ENCODE results near the gene TMEM37.

TMEM37 gene

DNA sequence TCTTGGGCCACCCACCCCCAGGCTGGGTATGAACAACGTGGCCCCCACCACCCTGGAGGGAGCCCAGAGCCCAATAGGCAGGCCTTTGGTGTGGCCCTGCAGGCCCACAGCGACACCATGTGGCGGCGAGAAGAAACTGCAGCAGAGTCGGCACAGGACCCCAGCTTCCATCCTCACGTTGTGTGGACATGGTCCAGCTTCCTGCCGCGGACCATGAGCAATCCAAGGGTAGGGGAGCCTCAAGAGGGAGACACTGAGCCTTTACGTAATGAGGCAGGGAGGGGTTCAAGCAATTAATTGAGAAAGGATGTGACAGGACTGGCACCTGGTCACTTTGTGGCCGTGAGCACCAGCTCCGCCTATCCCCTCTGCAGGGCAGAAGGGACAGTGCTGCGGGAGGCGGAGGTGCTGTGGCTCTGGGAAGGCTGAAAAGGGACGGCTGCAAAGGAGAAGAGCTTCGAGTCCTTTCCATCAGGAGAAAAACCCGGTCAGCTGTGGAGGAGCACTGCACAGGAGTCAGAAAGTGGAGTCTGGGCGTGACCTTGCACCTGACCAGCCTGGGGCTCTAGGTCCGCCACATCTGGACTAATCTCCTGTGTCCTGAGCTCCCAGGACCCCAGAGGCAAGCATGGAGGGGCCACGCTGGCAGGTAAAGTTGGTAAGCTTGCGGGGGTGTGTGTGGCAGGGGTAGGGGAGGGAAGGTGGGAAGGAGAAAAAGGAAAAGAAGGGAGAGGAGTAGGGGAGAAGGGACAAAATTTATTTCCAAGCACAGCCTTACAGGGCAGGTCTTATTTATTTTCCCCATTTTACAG lies 44.9 kb downstream of the TMEM37 start:
- H3K14ac ChIP-seq (ENCODE audit: low read length), result no peak overlapping the region
- no CpG with 5 or more reads among the region's 20 CpGs for WGBS (ENCODE audit: extremely low coverage, insufficient coverage, insufficient read length)

DNA sequence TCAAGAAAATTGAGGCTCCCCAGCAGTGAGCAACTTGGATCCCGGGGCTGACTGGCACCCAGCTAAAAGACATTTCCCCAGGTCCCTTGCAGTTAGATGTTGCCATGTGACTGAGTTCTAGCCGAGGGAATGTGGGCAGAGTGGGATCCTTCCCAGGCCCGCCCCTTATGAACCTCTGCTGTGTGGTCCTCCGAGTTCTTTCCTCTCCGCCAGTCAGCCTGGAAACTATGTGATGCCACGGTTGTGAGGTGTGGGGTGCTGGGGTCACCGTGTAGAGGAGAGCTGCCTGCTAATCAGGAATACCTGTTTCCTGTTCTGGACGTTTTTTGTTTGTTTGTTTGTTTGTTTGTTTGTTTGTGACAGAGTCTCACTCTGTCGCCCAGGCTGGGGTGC lies 45.5 kb downstream of the TMEM37 start:
- H3K4me1 ChIP-seq (ENCODE audit: control insufficient read depth in 1 of 2, insufficient read depth in 2 of 2, low read length in 2 of 2), result peaks cover 4 to 7% of the 10 kb centered on the region in 2 experiments
- DNase-seq, result no peak
- no peak overlapping the region for H2BK5ac ChIP-seq (ENCODE audit: low read depth, low read length, poor library complexity)
- H3K18ac ChIP-seq (ENCODE audit: low read length), result no peak overlapping the region
- H2BK12ac ChIP-seq (ENCODE audit: low read length), result no peak overlapping the region
- no peak overlapping the region for H3K4me2 ChIP-seq (ENCODE audit: low read length)
- no peak overlapping the region for H3K4me3 ChIP-seq (ENCODE audit: low read depth, low read length)
- no peaks in the 10 kb centered on the region for H3K36me3 ChIP-seq (ENCODE audit: control insufficient read depth in 1 of 2, insufficient read depth in 2 of 2, low read length in 2 of 2)
- H3K4ac ChIP-seq (ENCODE audit: low read depth, low read length), result no peak overlapping the region
- no peak overlapping the region for H4K12ac ChIP-seq (ENCODE audit: low read depth, low read length)
- H2BK120ac ChIP-seq (ENCODE audit: insufficient read depth, low read length, poor library complexity), result no peak overlapping the region
- H2AK5ac ChIP-seq (ENCODE audit: low read length), result no peak overlapping the region
- no peak overlapping the region for H2AFZ ChIP-seq (ENCODE audit: insufficient read depth, low read length, poor library complexity)
- H3K14ac ChIP-seq (ENCODE audit: low read length), result no peak overlapping the region
- H3K9me3 ChIP-seq (ENCODE audit: insufficient read depth, low read depth, low read length), result no peaks in the 10 kb centered on the region
- no peak overlapping the region for H4K8ac ChIP-seq (ENCODE audit: low read depth, low read length)
- no peaks in the 10 kb centered on the region for H3K27me3 ChIP-seq (ENCODE audit: insufficient read depth, low read length)
- H3K79me1 ChIP-seq (ENCODE audit: low read length), result no peaks in the 10 kb centered on the region
- WGBS (ENCODE audit: extremely low coverage, insufficient coverage, insufficient read length), result no CpG with 5 or more reads among the region's 9 CpGs
- no peak overlapping the region for H4K91ac ChIP-seq (ENCODE audit: low read depth, low read length)
- no peak overlapping the region for H3K23ac ChIP-seq (ENCODE audit: low read length)
- no peak overlapping the region for H3K9ac ChIP-seq (ENCODE audit: low read length)
- H3K27ac ChIP-seq (ENCODE audit: low read depth, low read length), result no peak overlapping the region
- no peaks in the 10 kb centered on the region for H3K79me2 ChIP-seq (ENCODE audit: control insufficient read depth, insufficient read depth, low read length, poor library complexity)

More for the DNA sequence above, 44.9 kb downstream of the TMEM37 start:
- Histone ChIP-seq H2BK12ac (ENCODE audit: low read length) (no peak overlapping the region), H3K79me1 (ENCODE audit: low read length) (no peaks in the 10 kb centered on the region), H3K27ac (ENCODE audit: low read depth, low read length) (no peak overlapping the region), H3K4me3 (ENCODE audit: low read depth, low read length) (no peak overlapping the region), H3K9me3 (ENCODE audit: insufficient read depth, low read depth, low read length) (no peaks in the 10 kb centered on the region), H4K91ac (ENCODE audit: low read depth, low read length) (no peak overlapping the region), H3K9ac (ENCODE audit: low read length) (no peak overlapping the region), H3K4me1 (ENCODE audit: control insufficient read depth in 1 of 2, insufficient read depth in 2 of 2, low read length in 2 of 2) (peaks cover 0 to 1% of the 10 kb centered on the region in 2 experiments), H3K18ac (ENCODE audit: low read length) (no peak overlapping the region), H3K4ac (ENCODE audit: low read depth, low read length) (no peak overlapping the region), H4K12ac (ENCODE audit: low read depth, low read length) (no peak overlapping the region), H2AK5ac (ENCODE audit: low read length) (no peak overlapping the region), H3K27me3 (ENCODE audit: insufficient read depth, low read length) (no peaks in the 10 kb centered on the region), H2BK120ac (ENCODE audit: insufficient read depth, low read length, poor library complexity) (no peak overlapping the region), H4K8ac (ENCODE audit: low read depth, low read length) (no peak overlapping the region), H3K23ac (ENCODE audit: low read length) (no peak overlapping the region), H3K79me2 (ENCODE audit: control insufficient read depth, insufficient read depth, low read length, poor library complexity) (no peaks in the 10 kb centered on the region), H2AFZ (ENCODE audit: insufficient read depth, low read length, poor library complexity) (no peak overlapping the region), H2BK5ac (ENCODE audit: low read depth, low read length, poor library complexity) (no peak overlapping the region), H3K36me3 (ENCODE audit: control insufficient read depth in 1 of 2, insufficient read depth in 2 of 2, low read length in 2 of 2) (no peaks in the 10 kb centered on the region), H3K4me2 (ENCODE audit: low read length) (no peak overlapping the region)
- DNase-seq, result peak; percentile 33 to 71

DNA sequence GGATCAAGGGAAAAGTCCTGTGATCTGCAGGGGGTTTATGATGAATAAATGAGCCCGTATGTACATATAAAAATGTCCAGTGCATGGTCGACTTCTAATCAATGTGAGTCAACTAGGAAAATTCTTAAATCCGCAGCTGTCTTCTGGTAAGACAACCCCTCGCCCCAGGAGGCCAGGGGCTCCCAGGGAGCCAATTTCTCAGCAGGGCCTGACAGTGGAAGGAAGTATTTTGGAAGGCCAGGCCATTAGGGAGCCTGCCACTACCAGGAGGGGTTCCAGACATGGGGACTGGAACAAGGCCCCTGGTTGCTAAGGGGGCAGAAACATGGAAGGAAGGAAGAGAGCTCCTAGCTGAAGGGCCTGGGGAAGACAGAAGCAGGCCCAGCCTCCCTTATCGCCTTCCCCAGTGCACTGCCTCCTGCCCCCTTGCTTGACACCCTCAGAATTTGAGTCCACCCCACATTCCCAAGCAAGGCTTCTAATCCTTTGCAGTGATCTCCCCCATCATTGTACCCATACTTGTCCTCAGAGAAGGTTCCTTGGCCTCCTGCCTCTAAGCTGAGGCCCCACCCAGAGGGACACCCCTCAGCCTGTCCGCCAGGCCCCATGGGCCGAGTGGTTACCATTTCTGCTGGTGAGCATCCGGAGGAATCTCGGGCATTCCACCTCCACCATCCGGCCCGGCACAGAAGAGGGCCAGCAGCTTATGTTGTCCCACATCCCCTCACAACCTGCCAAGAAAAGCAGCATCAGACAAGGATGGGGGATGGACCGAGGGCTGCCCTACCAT lies 46.7 kb downstream of the TMEM37 start:
- no CpG with 5 or more reads among the region's 12 CpGs for WGBS (ENCODE audit: extremely low coverage, insufficient coverage, insufficient read length)
- H3K4ac ChIP-seq (ENCODE audit: low read depth, low read length), result no peak overlapping the region
- H3K18ac ChIP-seq (ENCODE audit: low read length), result no peak overlapping the region
- no peak overlapping the region for H4K12ac ChIP-seq (ENCODE audit: low read depth, low read length)
- H2BK120ac ChIP-seq (ENCODE audit: insufficient read depth, low read length, poor library complexity), result no peak overlapping the region
- H2AK5ac ChIP-seq (ENCODE audit: low read length), result no peak overlapping the region
- no peak overlapping the region for H2BK12ac ChIP-seq (ENCODE audit: low read length)
- H3K36me3 ChIP-seq (ENCODE audit: control insufficient read depth in 1 of 2, insufficient read depth in 2 of 2, low read length in 2 of 2), result no peaks in the 10 kb centered on the region
- H3K14ac ChIP-seq (ENCODE audit: low read length), result no peak overlapping the region
- no peak overlapping the region for H4K8ac ChIP-seq (ENCODE audit: low read depth, low read length)
- no peak overlapping the region for H2AFZ ChIP-seq (ENCODE audit: insufficient read depth, low read length, poor library complexity)
- no peak overlapping the region for H3K23ac ChIP-seq (ENCODE audit: low read length)
- H3K4me3 ChIP-seq (ENCODE audit: low read depth, low read length), result no peak overlapping the region
- H3K27me3 ChIP-seq (ENCODE audit: insufficient read depth, low read length), result no peaks in the 10 kb centered on the region
- H3K27ac ChIP-seq (ENCODE audit: low read depth, low read length), result no peak overlapping the region
- H3K4me1 ChIP-seq (ENCODE audit: control insufficient read depth in 1 of 2, insufficient read depth in 2 of 2, low read length in 2 of 2), result peaks cover 16 to 19% of the 10 kb centered on the region in 2 experiments
- H2BK5ac ChIP-seq (ENCODE audit: low read depth, low read length, poor library complexity), result no peak overlapping the region
- H3K79me1 ChIP-seq (ENCODE audit: low read length), result no peaks in the 10 kb centered on the region
- no peak overlapping the region for H3K9ac ChIP-seq (ENCODE audit: low read length)
- no peaks in the 10 kb centered on the region for H3K9me3 ChIP-seq (ENCODE audit: insufficient read depth, low read depth, low read length)
- no peak overlapping the region for H4K91ac ChIP-seq (ENCODE audit: low read depth, low read length)
- no peak overlapping the region for H3K4me2 ChIP-seq (ENCODE audit: low read length)
- no peaks in the 10 kb centered on the region for H3K79me2 ChIP-seq (ENCODE audit: control insufficient read depth, insufficient read depth, low read length, poor library complexity)
- no peak for DNase-seq

DNA sequence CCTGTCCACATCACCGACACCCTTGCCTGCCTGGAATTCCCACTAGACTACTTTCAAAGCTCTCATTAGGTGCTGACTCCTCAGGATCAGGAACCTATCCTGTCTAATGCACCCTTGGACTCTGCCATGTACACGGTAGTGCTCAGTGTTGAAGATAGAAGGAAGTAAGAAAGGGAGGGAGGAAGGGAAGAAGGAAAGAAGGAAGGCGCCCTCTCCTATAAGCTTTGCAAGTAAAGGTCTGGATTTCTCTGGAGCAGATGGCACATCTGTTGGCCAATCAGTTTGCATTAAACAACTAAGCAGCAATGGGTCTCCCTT lies 47.3 kb downstream of the TMEM37 start:
- Histone ChIP-seq H3K23ac (ENCODE audit: low read length) (no peak overlapping the region), H3K36me3 (ENCODE audit: control insufficient read depth in 1 of 2, insufficient read depth in 2 of 2, low read length in 2 of 2) (no peaks in the 10 kb centered on the region), H3K9me3 (ENCODE audit: insufficient read depth, low read depth, low read length) (no peaks in the 10 kb centered on the region), H3K18ac (ENCODE audit: low read length) (no peak overlapping the region), H3K4ac (ENCODE audit: low read depth, low read length) (no peak overlapping the region), H3K79me2 (ENCODE audit: control insufficient read depth, insufficient read depth, low read length, poor library complexity) (no peaks in the 10 kb centered on the region), H2BK5ac (ENCODE audit: low read depth, low read length, poor library complexity) (no peak overlapping the region), H4K8ac (ENCODE audit: low read depth, low read length) (no peak overlapping the region), H3K9ac (ENCODE audit: low read length) (no peak overlapping the region), H2BK12ac (ENCODE audit: low read length) (no peak overlapping the region), H2AK5ac (ENCODE audit: low read length) (no peak overlapping the region), H3K27me3 (ENCODE audit: insufficient read depth, low read length) (no peaks in the 10 kb centered on the region), H3K4me1 (ENCODE audit: control insufficient read depth in 1 of 2, insufficient read depth in 2 of 2, low read length in 2 of 2) (peaks cover 16 to 19% of the 10 kb centered on the region in 2 experiments), H3K4me3 (ENCODE audit: low read depth, low read length) (no peak overlapping the region), H3K14ac (ENCODE audit: low read length) (no peak overlapping the region), H2AFZ (ENCODE audit: insufficient read depth, low read length, poor library complexity) (no peak overlapping the region), H2BK120ac (ENCODE audit: insufficient read depth, low read length, poor library complexity) (no peak overlapping the region), H4K12ac (ENCODE audit: low read depth, low read length) (no peak overlapping the region), H3K79me1 (ENCODE audit: low read length) (no peaks in the 10 kb centered on the region), H4K91ac (ENCODE audit: low read depth, low read length) (no peak overlapping the region), H3K27ac (ENCODE audit: low read depth, low read length) (no peak overlapping the region), H3K4me2 (ENCODE audit: low read length) (no peak overlapping the region)
- no CpG with 5 or more reads among the region's 3 CpGs for WGBS (ENCODE audit: extremely low coverage, insufficient coverage, insufficient read length)
- no peak for DNase-seq

Measured in trophoblast cell (in vitro differentiated cells and primary cell).